Neural crest cell (in vitro differentiated cells): ENCODE measurements around the gene HYOU1. TPM values are rescaled to one million over a fixed set of nuclear protein-coding genes. Genes with fewer than 3 reads are reported as not detected.

Source experiments
- DNase-seq: peaks from one replicate; pipeline ENCODE4 v3.0.0; 2021; ENCODE audit warnings: low read depth, mixed read lengths, low spot score
- H3K27ac Mint-ChIP-seq: one replicate; pipeline ENCODE4 v1.8.0; 2021; ENCODE audit warnings: mild to moderate bottlenecking, mixed read lengths; ENCODE audit not compliant: unreplicated experiment
- H3K27me3 Mint-ChIP-seq: 2 replicates; pipeline ENCODE4 v1.8.0; 2021; ENCODE audit warnings: low read depth, mild to moderate bottlenecking, mixed read lengths
- H3K36me3 Mint-ChIP-seq: 2 replicates; pipeline ENCODE4 v1.8.0; 2021; ENCODE audit warnings: low read depth, mild to moderate bottlenecking, mixed read lengths
- H3K4me1 Mint-ChIP-seq: 2 replicates; pipeline ENCODE4 v1.8.0; 2021; ENCODE audit warnings: mixed read lengths
- H3K4me3 Mint-ChIP-seq: one replicate; pipeline ENCODE4 v1.8.0; 2021; ENCODE audit warnings: mild to moderate bottlenecking, mixed read lengths
- H3K9me3 Mint-ChIP-seq: 2 replicates; pipeline ENCODE4 v1.8.0; 2021; ENCODE audit warnings: mixed read lengths
- CTCF ChIP-seq: fragments of 200-600 bp; sonication (generic); conservative IDR thresholded peaks from 2 replicates; pipeline ENCODE4 v1.5.0; 2021; ENCODE audit warnings: antibody characterized with exemption, mild to moderate bottlenecking
- total RNA-seq: library from RNA; stranded (reverse); gene quantifications from 2 replicates; pipeline ENCODE4 v1.2.1, GENCODE V29; 2021

Gene HYOU1
- total RNA-seq, 1 donor from 2014 or later, result 204 TPM

GRCh38 chr11:119012629-119013170, 44.3 kb downstream of the HYOU1 start:
- DNase-seq, result no peak
- H3K4me1 Mint-ChIP-seq, result peaks cover 21% of the 10 kb centered on the region
- H3K9me3 Mint-ChIP-seq, result no peaks in the 10 kb centered on the region
- no peak for TF ChIP-seq CTCF
- H3K4me3 Mint-ChIP-seq, result peak overlapping the region; percentile 18
- H3K36me3 Mint-ChIP-seq, result peaks cover 35% of the 10 kb centered on the region
- no peak overlapping the region for H3K27ac Mint-ChIP-seq
- H3K27me3 Mint-ChIP-seq, result no peaks in the 10 kb centered on the region

GRCh38 chr11:119011476-119012053, 45.4 kb downstream of the HYOU1 start:
- no peak for TF ChIP-seq CTCF
- no peaks in the 10 kb centered on the region for H3K27me3 Mint-ChIP-seq
- no peaks in the 10 kb centered on the region for H3K9me3 Mint-ChIP-seq
- H3K36me3 Mint-ChIP-seq, result peaks cover 31% of the 10 kb centered on the region
- H3K27ac Mint-ChIP-seq, result no peak overlapping the region
- peaks cover 10% of the 10 kb centered on the region for H3K4me1 Mint-ChIP-seq
- H3K4me3 Mint-ChIP-seq, result no peak overlapping the region
- no peak for DNase-seq

- Mint-ChIP-seq H3K36me3 (peaks cover 10% of the 10 kb centered on the region), H3K9me3 (no peaks in the 10 kb centered on the region), H3K27me3 (no peaks in the 10 kb centered on the region), H3K4me3 (no peak overlapping the region), H3K27ac (no peak overlapping the region), H3K4me1 (no peaks in the 10 kb centered on the region)
- TF ChIP-seq CTCF, result no peak
- DNase-seq, result no peak
Observed at GRCh38 chr11:119006656-119007055, 50.3 kb downstream of the HYOU1 start.

GRCh38 chr11:119000906-119001305, 56.1 kb downstream of the HYOU1 start:
- Mint-ChIP-seq H3K4me3 (peak overlapping the region; percentile 59), H3K27me3 (no peaks in the 10 kb centered on the region), H3K9me3 (no peaks in the 10 kb centered on the region), H3K4me1 (peaks cover 35% of the 10 kb centered on the region), H3K36me3 (peaks cover 6% of the 10 kb centered on the region), H3K27ac (no peak overlapping the region)
- no peak for DNase-seq
- TF ChIP-seq CTCF, result no peak

- Mint-ChIP-seq H3K4me3 (peak overlapping the region; percentile 99), H3K9me3 (no peaks in the 10 kb centered on the region), H3K4me1 (peaks cover 35% of the 10 kb centered on the region), H3K27me3 (no peaks in the 10 kb centered on the region), H3K27ac (peak overlapping the region; percentile 63), H3K36me3 (peaks cover 6% of the 10 kb centered on the region)
- no peak for TF ChIP-seq CTCF
- no peak for DNase-seq
Observed at GRCh38 chr11:118998822-118999221, 58.2 kb downstream of the HYOU1 start.
